COLO668 (cell line): ENCODE measurements around the gene SERPINI1.

Experiments
- DNase-seq: peaks from one replicate; lab custom pipeline; 2025; ENCODE audit not compliant: unreplicated experiment; lab: John Stamatoyannopoulos, UW

SERPINI1 gene

GRCh38 chr3:167843886-167844285 is 108.4 kb downstream of the SERPINI1 start:
- DNase-seq: no peak

GRCh38 chr3:167844528-167844927 is 109.0 kb downstream of the SERPINI1 start:
- DNase-seq: no peak

GRCh38 chr3:167851171-167851570 is 115.7 kb downstream of the SERPINI1 start:
- no peak for DNase-seq

- no peak for DNase-seq
Measured at GRCh38 chr3:167851749-167852148, 116.2 kb downstream of the SERPINI1 start.

GRCh38 chr3:167852216-167852615 is 116.7 kb downstream of the SERPINI1 start:
- no peak for DNase-seq

- no peak for DNase-seq
Measured at GRCh38 chr3:167854063-167854462, 118.5 kb downstream of the SERPINI1 start.

GRCh38 chr3:167854846-167855245 is 119.3 kb downstream of the SERPINI1 start:
- DNase-seq: no peak

GRCh38 chr3:167855306-167855705 is 119.8 kb downstream of the SERPINI1 start:
- no peak for DNase-seq

- no peak for DNase-seq
Measured at GRCh38 chr3:167858865-167859264, 123.3 kb downstream of the SERPINI1 start.

GRCh38 chr3:167859610-167860009 is 124.1 kb downstream of the SERPINI1 start:
- DNase-seq: no peak

- DNase-seq: no peak
Measured at GRCh38 chr3:167861649-167862048, 126.1 kb downstream of the SERPINI1 start.

GRCh38 chr3:167862104-167862730 is 126.7 kb downstream of the SERPINI1 start:
- DNase-seq: no peak

GRCh38 chr3:167863811-167864551 is 128.5 kb downstream of the SERPINI1 start:
- no peak for DNase-seq

- DNase-seq: no peak
Measured at GRCh38 chr3:167864552-167864874, 129.0 kb downstream of the SERPINI1 start.

GRCh38 chr3:167866331-167866730 is 130.8 kb downstream of the SERPINI1 start:
- DNase-seq: no peak

- DNase-seq: no peak
Measured at GRCh38 chr3:167867981-167868380, 132.5 kb downstream of the SERPINI1 start.

GRCh38 chr3:167870181-167870580 is 134.7 kb downstream of the SERPINI1 start:
- DNase-seq: no peak

GRCh38 chr3:167870759-167871158 is 135.2 kb downstream of the SERPINI1 start:
- no peak for DNase-seq

GRCh38 chr3:167872032-167872431 is 136.5 kb downstream of the SERPINI1 start:
- no peak for DNase-seq

- no peak for DNase-seq
Measured at GRCh38 chr3:167872941-167873340, 137.4 kb downstream of the SERPINI1 start.

- DNase-seq: no peak
Measured at GRCh38 chr3:167874671-167875372, 139.3 kb downstream of the SERPINI1 start.
